D721Med (cell line): ENCODE results near the gene VPS26B.

Source experiments
- DNase-seq: peaks from one replicate; pipeline ENCODE4 v3.0.0; 2011; ENCODE audit warnings: low spot score; ENCODE audit not compliant: insufficient read length
- FAIRE-seq: peaks from 2 replicates; lab custom pipeline; 2011; peaks lifted over from hg19 to GRCh38; lab: Jason Lieb, UNC
- TF ChIP-seq, protein P1 (sequence below): IDR thresholded peaks from 2 replicates; pipeline ENCODE4 v1.5.1; 2012; ENCODE audit warnings: mild to moderate bottlenecking, control low read depth; ENCODE audit not compliant: insufficient read depth; ENCODE audit errors: missing control alignments

VPS26B gene

DNA sequence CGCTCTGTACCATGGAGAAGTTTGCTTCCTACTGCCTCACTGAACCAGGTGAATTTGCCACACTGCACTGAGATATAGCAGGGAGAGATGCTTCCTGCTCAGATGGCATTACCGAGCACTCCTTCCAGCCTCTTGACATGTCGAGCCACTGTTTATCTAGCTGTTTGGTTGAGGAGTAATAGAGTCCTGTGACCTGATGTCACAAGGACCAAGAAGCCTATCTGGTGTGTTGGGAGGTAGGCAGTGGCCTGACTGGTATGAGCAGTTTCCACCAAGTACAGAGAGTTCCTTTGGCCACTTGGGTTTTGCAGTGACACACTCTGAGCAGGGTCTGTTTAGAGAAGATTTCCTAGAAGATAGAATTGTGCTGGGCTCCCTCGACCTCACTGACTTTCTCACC, 34.1 kb downstream of the VPS26B start:
- TF ChIP-seq, protein P1, sequence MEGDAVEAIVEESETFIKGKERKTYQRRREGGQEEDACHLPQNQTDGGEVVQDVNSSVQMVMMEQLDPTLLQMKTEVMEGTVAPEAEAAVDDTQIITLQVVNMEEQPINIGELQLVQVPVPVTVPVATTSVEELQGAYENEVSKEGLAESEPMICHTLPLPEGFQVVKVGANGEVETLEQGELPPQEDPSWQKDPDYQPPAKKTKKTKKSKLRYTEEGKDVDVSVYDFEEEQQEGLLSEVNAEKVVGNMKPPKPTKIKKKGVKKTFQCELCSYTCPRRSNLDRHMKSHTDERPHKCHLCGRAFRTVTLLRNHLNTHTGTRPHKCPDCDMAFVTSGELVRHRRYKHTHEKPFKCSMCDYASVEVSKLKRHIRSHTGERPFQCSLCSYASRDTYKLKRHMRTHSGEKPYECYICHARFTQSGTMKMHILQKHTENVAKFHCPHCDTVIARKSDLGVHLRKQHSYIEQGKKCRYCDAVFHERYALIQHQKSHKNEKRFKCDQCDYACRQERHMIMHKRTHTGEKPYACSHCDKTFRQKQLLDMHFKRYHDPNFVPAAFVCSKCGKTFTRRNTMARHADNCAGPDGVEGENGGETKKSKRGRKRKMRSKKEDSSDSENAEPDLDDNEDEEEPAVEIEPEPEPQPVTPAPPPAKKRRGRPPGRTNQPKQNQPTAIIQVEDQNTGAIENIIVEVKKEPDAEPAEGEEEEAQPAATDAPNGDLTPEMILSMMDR: no peak
- FAIRE-seq (no peak), DNase-seq (no peak)

GRCh38 chr11:134260503-134260902, 36.0 kb downstream of the VPS26B start:
- TF ChIP-seq, protein P1: no peak
- FAIRE-seq (no peak), DNase-seq (no peak)

GRCh38 chr11:134260983-134261382, 36.5 kb downstream of the VPS26B start:
- FAIRE-seq (no peak), DNase-seq (no peak)
- TF ChIP-seq, protein P1: no peak

DNA sequence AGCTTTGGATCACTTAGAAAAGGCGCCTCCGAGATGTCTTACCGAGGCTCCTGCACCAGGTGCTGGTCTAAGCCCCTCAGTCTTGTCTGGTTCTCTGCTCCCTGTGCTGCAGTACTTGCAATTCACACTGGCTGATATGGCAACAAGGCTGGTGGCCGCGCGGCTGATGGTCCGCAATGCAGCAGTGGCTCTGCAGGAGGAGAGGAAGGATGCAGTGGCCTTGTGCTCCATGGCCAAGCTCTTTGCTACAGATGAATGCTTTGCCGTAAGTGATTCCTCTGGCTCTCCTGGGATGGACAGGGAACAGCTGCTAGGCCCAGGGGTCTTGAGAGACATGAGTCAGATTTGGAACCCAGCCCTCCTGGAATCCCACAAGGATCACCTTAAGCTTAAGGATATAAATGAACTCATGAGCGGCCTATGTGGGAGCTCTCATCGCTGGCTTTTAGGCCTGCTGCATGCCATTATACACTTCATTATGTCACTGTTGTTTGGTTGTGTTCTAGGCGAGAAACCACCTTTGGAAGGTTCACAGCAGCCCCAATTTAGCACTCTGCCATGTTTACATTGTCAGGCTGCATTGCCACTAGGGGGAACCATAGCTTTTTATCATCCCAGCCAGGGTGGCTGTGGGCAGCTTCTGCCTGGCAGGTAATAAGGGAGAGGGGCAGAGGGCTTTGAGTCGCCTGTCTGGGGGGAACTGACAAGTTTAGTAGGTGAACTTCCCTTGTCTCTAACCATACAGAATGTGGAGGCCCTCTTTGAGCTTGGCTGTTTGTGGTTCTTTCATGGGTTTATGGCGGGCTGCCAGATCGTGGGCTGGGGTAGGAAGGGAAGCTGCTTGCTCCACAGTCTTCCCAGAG, 37.4 kb downstream of the VPS26B start:
- TF ChIP-seq, protein P1: peak; percentile 58
- peak; percentile 73 for DNase-seq

DNA sequence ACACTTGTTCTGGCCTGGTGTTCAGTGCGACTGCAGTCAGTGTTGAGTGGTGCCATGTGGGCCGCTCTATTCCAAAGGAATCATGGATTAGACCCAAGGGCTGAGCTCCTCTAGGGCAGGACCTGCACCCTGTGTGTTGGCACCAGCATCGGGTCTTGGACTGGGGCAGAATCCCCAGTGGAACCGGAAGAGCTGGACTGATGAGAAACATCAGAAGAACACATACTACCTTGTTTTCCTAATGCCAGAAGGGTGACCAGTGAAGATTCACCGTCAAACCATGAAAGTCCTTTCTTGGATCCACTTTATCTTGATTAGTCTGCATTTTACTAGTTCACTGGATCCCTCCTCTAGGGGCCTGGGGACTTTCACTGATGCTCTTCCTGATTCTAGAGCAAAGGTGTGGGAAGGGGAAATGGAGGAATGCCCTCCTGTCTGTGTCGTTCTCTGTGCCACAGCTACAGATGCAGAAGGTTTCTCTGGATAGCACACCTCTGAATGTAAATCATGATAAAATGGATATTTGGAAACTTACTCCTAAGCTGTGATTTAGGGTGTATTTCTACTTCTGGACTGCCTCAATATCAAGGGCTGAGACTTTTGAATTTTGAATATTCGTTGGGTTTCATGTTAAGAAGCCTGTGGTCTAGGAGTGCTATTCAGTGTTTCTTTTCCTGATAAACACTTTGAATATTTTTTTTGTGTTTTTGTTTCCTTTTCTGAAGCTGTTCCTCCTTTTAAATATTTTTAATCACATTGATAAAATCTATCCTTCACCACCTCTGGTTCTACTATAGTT, 40.7 kb downstream of the VPS26B start:
- TF ChIP-seq, protein P1: no peak
- FAIRE-seq (no peak), DNase-seq (no peak)

More for the DNA sequence above, 37.4 kb downstream of the VPS26B start:
- FAIRE-seq: no peak

- no peak for FAIRE-seq
- TF ChIP-seq, protein P1: no peak
- DNase-seq: no peak
Observed at GRCh38 chr11:134266440-134266839, 42.0 kb downstream of the VPS26B start.
